RKO (cell line): ENCODE results near the gene IGFL3.
"Not testable (repeated sequence)": the region's sequence is repeated elsewhere in the genome, so short reads cannot be mapped to it uniquely, and the experiment has no call there.

Experiments
- DNase-seq: peaks from one replicate; pipeline ENCODE4 v3.0.0-alpha.2; 2016; ENCODE audit warnings: low spot score

The IGFL3 gene

DNA sequence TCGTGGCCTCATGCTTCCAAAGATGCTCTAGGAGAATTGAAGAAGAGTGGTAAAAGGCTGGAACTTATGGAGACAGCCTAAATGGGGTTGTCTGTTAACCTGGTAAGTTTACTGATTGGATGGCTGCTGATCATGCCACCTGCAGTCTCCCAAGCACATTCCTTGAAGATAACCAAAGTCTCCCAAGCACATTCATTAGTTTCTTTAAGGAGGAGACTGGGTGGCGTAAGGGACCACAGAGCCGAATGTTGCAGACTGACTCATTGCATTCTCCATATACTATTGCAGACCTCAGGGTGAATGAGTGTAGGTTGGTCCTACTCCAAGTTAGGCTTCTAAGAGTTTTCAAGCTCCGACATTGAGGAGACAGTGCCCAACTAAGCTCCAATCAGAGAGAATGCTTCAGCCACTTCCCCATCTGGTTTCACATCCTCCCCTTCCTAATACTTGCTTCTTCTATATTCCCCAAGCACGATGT lies at the start of gene IGFL3:
Gene IGFL3 (minus strand): TSS at position 51 of the 478 bp plus-strand sequence. CDS start 39 bp downstream, at position 12.
- DNase-seq, result no peak

DNA sequence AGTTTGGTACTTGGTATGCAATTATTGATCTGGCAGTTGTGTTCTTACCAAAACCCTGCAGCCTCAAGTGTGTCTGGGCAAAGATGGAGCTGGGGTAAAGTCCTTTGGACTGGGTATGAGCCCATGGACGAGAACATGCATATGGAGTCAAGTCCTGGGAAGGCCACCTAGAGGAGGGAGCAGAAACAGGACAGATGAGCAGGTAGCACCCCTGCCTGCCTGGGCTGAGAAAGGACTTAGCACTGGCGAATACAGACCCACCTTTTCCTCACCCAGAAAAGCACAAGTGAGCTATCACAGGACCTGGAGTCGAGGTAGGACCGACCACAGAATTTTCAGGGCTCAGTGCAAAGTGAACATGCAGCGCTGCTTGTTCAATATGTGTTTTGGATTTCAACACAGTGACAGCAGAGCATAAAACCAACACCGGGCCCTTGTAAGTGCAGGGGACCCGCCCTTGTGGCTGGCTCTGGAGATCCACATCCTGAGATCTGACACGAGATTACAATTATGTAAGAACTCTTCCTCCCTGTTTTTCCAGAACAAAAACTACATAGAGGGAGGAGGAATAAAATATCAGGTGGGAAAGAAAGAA lies 49.5 kb upstream of the IGFL3 start:
- no peak for DNase-seq

DNA sequence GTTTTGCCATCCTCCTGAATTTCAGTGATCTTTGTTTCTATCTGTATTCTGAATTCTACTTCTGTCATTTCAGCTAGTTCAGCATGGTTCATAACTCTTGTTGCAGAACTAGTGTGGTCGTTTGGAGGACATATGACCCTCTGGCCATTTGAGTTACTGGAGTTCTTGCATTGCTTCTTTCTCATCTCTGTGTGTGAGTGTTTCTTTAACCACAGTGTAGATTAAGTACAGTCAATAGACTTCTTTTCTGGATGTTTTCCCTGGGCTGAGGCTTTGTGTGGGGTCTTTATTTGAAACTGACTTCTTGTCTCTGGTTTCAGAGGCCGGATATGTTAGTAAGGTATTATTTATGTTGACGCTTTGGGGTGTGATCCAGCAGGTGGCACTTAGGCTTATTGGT lies 38.2 kb upstream of the IGFL3 start:
- no peak for DNase-seq

- not testable (repeated sequence) for DNase-seq
Measured at GRCh38 chr19:46161642-46162257, 37.3 kb upstream of the IGFL3 start.

- no peak for DNase-seq
Measured at GRCh38 chr19:46160233-46160775, 35.8 kb upstream of the IGFL3 start.

DNA sequence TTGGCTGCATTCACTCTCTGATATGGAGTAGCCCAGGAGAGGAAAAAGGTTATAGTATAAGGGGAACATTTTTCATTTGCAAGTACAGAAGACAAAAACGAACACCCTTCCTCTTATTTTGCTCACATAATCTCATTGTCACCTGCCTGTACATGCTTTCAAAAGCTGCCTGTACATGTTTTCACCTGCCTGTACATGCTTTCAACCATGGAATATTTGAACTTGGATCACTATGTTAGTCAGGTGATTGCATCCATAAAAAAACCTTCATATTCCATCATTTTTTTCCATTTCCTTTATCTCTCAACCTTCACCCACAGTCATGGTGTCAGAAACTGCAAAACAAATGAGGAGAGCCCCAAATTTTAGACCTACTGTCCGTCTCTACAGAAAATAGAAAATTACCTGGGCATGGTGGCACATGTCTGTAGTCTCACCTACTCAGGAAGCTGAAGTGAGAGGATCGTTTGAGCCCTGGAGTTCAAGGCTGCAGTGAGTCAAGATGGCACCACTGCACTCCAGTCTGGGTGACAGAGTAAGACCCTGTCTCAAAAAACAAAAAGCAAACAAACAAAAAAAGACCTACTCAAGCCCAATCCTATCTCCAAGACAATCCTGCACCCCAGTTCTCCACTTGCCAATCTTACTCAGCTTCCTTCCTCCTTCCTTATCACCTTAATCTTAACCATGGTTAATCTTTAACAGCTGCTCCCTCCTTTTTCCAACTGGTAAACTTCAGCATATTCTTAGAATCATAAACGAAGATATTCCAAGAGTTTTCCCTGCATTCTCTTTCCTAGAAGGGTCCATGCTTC lies 35.1 kb upstream of the IGFL3 start:
- no peak for DNase-seq

GRCh38 chr19:46155237-46155636 lies 30.7 kb upstream of the IGFL3 start:
- no peak for DNase-seq

DNA sequence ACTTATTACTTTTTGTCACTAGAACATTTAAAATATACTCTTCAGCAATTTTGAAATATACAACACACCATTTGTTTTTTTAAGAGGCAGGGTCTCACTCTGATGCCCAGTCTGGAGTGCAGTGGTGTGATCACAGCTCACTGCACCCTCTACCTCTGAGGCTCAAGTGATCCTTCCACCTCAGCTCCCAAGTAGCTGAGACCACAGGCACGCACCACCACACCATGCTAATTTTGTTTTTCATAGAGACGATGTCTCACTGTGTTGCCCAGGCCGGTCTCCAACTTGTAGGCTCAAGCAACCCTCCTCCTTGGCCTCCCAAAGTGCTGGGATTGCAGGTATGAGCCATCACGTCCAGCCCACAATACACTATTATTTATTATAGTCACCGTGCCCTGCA lies 26.1 kb upstream of the IGFL3 start:
- DNase-seq, result no peak

DNA sequence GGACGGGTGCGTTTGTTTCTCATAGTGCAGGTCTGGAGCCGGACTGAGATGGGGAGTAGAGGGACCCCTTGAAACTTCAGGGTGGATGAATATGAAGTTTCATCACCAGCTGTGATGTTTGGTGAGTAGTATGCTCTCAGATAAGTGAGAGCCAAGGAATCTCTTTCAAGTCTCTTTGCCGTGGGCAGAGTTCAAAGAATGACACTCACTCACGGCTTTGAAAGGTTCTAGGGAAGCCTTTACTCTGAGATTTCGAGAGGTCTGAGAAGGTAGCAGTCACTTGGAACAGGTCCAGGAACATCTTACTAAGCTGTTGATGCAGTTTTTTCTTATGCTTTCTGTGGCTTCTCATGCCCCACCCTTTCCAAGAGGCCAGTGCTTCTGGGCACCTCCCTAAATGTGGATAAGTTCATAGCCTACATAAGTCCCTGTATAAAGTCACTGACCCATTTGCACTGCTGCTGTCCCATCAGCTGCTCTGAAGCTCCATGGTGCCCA lies 23.4 kb upstream of the IGFL3 start, which contains the start of gene IGFL2:
Gene IGFL2 (plus strand): TSS at position 448 of the 498 bp plus-strand sequence. CDS start 41 bp downstream, at position 489.
- DNase-seq, result peak; percentile 2

DNA sequence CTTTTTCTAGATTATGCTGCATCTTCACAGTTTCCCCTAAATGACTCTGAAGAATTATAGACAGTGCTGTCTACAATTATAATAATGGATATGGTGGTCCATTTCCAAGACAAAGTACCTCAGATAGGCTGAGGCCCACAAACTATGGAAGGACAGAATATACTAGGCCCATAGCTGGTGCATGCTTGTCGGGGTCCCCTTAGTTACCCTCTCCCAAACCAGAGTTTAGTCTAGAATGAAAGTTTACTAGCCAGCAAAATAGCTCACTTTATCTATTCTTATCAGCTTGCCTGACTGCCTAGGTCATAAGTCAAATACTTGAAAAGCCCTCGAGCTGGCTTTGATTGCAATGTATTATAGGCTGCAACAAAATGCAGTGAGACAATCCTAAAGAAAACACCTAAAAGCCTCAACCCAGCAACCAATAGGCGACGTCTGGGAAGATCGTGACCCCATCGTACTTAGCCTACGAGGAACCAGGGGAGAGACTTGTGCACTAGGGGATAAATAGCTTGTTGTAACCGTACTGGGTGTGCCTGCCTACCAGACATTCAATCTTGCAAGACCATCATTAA lies 22.8 kb upstream of the IGFL3 start:
- DNase-seq, result no peak

DNA sequence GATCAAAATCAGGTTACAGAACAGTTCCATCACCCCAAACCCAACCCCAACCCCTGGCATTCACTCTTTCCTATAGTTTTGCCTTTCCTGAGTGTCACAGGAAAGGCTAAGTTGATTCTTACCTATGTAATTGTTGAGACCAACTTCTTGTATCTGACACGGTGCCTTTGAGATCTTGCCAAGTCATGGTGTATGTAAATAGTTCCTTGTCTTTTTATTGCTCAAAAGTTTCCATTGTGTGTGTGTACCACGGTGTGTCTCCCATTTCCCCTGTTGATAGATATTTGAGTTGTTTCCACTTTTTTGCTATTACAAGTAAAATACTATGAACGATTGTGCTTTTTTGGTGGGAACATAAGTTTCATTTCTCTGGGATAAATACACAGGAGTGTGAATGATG lies 20.3 kb upstream of the IGFL3 start:
- DNase-seq, result no peak

DNA sequence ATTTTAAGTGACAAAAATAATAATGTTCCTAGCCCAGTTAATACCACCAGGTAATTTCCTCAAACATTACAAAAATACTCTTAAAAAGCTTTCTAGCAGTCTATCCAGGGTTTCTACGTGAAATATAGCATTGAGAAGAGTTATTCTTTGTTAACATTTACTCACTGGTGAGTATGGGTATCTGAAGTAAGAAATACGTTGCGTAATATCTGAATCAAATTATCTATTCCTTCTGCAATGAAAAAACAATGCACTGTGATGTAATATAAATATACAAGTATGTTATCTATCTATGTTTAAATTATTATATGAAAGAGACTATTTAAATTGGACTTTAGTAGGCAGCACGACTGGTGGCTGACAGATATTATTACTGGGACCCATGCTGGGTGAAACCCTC lies 17.8 kb upstream of the IGFL3 start:
- DNase-seq, result no peak

GRCh38 chr19:46141421-46141820 lies 16.9 kb upstream of the IGFL3 start:
- no peak for DNase-seq

- no peak for DNase-seq
Measured at GRCh38 chr19:46137915-46138473, 13.5 kb upstream of the IGFL3 start.

DNA sequence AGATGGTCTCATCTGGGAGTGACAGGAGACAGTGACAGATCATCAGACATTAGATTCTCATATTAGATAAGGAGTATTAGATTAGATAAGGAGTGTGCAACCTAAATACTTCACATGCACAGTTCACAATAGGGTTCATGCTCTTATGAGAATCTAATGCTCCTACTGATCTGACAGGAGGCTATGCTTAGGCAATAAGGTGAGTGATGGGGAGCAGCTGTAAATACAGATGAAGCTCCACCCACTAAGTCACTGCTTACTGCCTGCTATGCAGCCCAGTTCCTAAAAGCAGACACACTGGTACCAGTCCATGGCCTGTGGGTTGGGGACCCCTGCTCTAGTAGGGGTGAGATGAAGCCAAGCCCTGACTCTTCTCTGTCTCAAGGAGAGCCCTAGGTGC lies 10.0 kb upstream of the IGFL3 start:
- no peak for DNase-seq

DNA sequence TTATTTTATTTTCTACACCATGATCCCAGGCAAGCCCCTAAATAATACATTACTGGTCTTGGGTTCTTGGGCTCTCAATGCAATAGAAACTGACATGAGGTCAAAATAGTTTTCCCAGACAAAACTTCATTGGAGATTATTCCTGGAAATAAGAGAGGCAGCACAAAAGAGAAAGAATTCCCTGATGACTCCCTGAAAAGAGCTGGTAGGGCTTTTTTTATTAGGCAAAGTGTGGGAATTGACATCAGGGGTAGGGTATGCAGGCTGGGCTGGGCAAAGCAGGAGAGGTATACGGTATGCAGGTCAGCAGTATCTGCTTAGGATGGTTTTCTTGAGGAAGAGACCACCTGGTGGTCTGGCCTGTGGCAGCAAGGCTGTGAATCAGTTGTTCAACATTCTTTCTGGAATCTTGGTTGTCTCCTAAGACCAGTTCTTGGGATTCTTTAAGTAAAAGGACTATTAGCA lies 9.3 kb upstream of the IGFL3 start:
- no peak for DNase-seq

DNA sequence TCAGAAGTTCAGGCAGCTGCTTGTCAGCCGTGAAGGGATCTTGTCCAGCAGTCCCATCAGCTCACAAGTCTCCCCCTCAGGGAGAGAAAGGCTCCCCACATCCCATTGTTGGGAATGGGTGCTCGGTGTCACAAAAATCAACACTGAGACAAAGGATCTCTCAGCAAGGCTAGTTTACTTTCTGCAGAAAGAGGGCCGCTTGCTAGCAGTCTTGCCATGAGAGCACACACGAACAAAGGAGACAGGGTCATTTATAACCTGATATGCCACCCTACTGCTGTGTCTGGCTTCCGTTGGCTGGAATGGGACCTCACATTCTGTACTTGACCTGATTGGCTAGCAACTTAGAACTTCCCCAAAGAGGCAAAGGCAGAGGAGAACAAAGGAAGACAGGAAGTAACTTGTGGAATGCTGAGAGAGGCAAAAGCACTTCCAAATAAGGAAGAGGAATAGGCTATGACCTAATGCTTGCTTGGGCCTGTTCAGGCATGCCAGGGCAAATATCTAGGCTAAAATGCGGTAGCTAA lies 8.7 kb upstream of the IGFL3 start:
- DNase-seq, result peak; percentile 83

DNA sequence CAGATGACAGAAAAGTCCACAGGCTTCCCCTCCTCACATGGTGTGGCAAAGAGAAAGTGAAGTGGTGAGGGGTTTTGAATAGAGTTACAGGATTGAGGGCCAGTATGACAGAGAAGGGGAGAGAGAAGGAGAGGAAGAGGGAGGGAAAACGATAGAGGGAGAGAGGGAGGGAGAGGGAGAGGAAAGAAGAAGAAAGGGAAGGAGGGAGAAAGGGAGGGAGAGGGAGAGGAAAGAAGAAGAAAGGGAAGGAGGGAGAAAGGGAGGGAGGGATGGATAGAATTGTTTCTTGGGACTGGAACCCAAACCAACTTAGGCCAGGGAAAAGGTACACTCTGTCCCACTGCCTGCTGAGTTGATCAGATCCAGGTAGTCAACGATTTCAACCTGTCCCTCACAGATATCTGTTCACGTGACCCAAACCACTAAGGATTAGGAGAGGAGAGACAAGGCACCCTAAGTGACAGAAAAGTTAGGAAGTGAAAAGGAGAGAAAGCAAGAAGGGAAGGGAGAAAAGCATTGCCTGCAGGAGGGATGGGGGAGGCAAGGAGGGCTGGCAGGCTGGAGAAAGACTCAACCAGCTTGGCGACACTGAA lies 8.1 kb upstream of the IGFL3 start:
- DNase-seq, result no peak

DNA sequence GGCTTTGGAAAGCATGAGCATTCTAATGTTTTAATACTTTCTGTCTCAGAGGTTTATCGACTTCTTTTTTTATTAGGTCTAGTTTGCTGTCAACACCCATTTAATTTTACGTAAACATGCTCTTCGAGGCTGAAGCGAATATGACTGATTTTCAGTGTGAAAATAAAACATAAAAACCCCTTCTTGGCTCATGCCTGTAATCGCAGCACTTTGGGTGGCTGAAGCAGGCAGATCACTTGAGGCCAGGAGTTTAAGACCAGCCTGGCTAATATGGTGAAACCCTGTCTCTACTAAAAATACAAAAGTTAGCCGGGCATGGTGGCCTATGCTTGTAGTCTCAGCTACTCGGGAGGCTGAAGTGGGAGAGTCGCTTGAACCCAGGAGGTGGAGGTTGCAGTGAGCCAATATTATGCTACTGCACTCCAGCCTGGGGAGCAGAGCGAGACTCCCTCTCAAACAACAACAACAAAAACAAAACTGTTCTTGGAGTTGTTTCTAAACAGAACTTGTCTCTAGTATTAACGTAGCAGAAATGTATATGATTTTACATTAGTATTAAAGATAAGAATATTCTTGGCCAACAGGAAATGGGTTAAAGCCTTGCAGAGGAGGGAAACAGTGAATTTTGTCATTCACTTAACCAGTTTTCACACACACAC lies 7.1 kb upstream of the IGFL3 start:
- DNase-seq, result no peak

DNA sequence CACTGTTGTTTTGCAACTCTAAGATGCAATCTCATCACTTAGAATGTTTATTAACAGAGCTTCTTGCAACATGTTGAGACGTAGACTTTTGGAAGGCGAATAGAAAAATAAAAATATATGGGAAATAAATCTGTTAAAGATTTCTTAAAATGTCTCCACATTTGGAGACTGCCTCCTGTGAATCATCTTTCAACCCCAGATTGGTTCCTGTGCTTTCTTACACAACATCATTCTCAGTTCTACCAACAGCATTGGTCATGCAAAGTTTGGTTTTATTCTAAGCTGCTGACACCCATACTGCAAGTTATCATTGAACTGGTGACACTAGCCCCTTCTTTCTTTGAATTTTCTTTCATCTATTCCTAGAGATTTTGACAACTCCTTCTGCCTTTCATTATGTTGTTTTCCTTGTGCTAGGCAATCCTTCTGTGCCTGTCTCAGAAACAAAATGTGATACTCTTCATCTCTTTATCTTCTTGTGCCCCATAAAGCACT lies 1.6 kb upstream of the IGFL3 start:
- no peak for DNase-seq
